Measurements from ENCODE around the gene PIGT. TPM values are rescaled to one million over a fixed set of nuclear protein-coding genes. Genes with fewer than 3 reads are reported as not detected.

Gene PIGT
- total and polyA plus RNA-seq, 2 of the 13 experiments (the other 11 are each of a cell fraction or from before 2014, with no cell fraction given), result 65.9 to 74.1 TPM

DNA sequence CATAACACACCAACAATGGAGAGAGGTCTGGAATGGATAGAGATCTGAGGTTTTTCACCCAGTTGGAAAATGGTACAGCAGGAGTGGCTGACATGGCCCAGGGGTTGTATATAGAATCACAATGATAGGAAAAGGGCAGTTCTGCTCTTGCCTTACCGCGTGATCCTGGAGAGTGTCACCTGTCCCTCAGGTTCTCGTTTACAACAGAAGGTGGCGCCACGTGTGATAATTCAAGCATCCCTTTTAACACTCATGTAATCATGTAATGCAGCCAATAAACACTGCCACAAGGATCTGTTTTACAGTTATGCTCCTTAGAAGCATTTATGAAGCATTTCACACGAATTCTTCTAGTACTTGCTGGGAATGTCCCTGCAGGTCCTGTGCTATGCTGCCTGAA is 40.7 kb downstream of the PIGT start (continued):
- TF ChIP-seq FOXA3 (CRISPR knock-in tag; IDR thresholded peaks at IDR 0.05) (peak; percentile 33; the same call in 1 of the 2 replicates), RXRB (CRISPR knock-in tag; IDR thresholded peaks at IDR 0.05; ENCODE audit: borderline replicate concordance) (no peak), SMARCC2 (IDR thresholded peaks at IDR 0.05) (no peak), TRIM24 (CRISPR knock-in tag; IDR thresholded peaks at IDR 0.05) (no peak), SSRP1 (CRISPR knock-in tag; IDR thresholded peaks at IDR 0.05) (no peak), ZNF496 (CRISPR knock-in tag; IDR thresholded peaks at IDR 0.05; ENCODE audit: insufficient replicate concordance) (no peak), HIVEP1 (CRISPR knock-in tag; IDR thresholded peaks at IDR 0.05) (no peak), BRF2 (CRISPR knock-in tag; IDR thresholded peaks at IDR 0.05) (no peak), ZNF781 (CRISPR knock-in tag; IDR thresholded peaks at IDR 0.05; ENCODE audit: borderline replicate concordance, not compliant biosample characterization) (no peak), ZNF484 (CRISPR knock-in tag; IDR thresholded peaks at IDR 0.05; ENCODE audit: borderline replicate concordance, low read depth) (no peak), PHF20 (CRISPR knock-in tag; IDR thresholded peaks at IDR 0.05) (no peak), MYC (CRISPR knock-in tag; IDR thresholded peaks at IDR 0.05; ENCODE audit: borderline replicate concordance) (no peak), FIP1L1 (IDR thresholded peaks at IDR 0.05; ENCODE audit: borderline replicate concordance, insufficient read depth, low read depth, low read length) (no peak), ZBTB38 (CRISPR knock-in tag; IDR thresholded peaks at IDR 0.05) (no peak), ZNF460 (CRISPR knock-in tag; IDR thresholded peaks at IDR 0.05; ENCODE audit: borderline replicate concordance) (no peak), LBX2 (CRISPR knock-in tag; IDR thresholded peaks at IDR 0.05; ENCODE audit: borderline replicate concordance) (no peak), MIXL1 (CRISPR knock-in tag; IDR thresholded peaks at IDR 0.05) (0 out of 2 replicates have a peak, but pooled peaks have one; percentile 52), ZSCAN22 (CRISPR knock-in tag; IDR thresholded peaks at IDR 0.05) (no peak), SAP130 (CRISPR knock-in tag; IDR thresholded peaks at IDR 0.05; ENCODE audit: low read depth) (peak; percentile 6; the same call in 1 of the 2 replicates)
- TF ChIP-seq, protein P1, sequence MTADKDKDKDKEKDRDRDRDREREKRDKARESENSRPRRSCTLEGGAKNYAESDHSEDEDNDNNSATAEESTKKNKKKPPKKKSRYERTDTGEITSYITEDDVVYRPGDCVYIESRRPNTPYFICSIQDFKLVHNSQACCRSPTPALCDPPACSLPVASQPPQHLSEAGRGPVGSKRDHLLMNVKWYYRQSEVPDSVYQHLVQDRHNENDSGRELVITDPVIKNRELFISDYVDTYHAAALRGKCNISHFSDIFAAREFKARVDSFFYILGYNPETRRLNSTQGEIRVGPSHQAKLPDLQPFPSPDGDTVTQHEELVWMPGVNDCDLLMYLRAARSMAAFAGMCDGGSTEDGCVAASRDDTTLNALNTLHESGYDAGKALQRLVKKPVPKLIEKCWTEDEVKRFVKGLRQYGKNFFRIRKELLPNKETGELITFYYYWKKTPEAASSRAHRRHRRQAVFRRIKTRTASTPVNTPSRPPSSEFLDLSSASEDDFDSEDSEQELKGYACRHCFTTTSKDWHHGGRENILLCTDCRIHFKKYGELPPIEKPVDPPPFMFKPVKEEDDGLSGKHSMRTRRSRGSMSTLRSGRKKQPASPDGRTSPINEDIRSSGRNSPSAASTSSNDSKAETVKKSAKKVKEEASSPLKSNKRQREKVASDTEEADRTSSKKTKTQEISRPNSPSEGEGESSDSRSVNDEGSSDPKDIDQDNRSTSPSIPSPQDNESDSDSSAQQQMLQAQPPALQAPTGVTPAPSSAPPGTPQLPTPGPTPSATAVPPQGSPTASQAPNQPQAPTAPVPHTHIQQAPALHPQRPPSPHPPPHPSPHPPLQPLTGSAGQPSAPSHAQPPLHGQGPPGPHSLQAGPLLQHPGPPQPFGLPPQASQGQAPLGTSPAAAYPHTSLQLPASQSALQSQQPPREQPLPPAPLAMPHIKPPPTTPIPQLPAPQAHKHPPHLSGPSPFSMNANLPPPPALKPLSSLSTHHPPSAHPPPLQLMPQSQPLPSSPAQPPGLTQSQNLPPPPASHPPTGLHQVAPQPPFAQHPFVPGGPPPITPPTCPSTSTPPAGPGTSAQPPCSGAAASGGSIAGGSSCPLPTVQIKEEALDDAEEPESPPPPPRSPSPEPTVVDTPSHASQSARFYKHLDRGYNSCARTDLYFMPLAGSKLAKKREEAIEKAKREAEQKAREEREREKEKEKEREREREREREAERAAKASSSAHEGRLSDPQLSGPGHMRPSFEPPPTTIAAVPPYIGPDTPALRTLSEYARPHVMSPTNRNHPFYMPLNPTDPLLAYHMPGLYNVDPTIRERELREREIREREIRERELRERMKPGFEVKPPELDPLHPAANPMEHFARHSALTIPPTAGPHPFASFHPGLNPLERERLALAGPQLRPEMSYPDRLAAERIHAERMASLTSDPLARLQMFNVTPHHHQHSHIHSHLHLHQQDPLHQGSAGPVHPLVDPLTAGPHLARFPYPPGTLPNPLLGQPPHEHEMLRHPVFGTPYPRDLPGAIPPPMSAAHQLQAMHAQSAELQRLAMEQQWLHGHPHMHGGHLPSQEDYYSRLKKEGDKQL (CRISPR knock-in tag; IDR thresholded peaks at IDR 0.05; ENCODE audit: low read depth), result no peak
- TF ChIP-seq, protein P2, sequence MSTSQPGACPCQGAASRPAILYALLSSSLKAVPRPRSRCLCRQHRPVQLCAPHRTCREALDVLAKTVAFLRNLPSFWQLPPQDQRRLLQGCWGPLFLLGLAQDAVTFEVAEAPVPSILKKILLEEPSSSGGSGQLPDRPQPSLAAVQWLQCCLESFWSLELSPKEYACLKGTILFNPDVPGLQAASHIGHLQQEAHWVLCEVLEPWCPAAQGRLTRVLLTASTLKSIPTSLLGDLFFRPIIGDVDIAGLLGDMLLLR (CRISPR knock-in tag; IDR thresholded peaks at IDR 0.05), result no peak
- TF ChIP-seq, protein P3, sequence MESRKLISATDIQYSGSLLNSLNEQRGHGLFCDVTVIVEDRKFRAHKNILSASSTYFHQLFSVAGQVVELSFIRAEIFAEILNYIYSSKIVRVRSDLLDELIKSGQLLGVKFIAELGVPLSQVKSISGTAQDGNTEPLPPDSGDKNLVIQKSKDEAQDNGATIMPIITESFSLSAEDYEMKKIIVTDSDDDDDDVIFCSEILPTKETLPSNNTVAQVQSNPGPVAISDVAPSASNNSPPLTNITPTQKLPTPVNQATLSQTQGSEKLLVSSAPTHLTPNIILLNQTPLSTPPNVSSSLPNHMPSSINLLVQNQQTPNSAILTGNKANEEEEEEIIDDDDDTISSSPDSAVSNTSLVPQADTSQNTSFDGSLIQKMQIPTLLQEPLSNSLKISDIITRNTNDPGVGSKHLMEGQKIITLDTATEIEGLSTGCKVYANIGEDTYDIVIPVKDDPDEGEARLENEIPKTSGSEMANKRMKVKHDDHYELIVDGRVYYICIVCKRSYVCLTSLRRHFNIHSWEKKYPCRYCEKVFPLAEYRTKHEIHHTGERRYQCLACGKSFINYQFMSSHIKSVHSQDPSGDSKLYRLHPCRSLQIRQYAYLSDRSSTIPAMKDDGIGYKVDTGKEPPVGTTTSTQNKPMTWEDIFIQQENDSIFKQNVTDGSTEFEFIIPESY (CRISPR knock-in tag; IDR thresholded peaks at IDR 0.05), result peak; percentile 77; the same call in 1 of the 2 replicates

Measured in HepG2 (cell line).